Calu3 (cell line): ENCODE measurements around the gene IP6K1. TPM values are rescaled to one million over a fixed set of nuclear protein-coding genes. Genes with fewer than 3 reads are reported as not detected.

ENCODE experiments used
- BruUV-seq: library from RNA; stranded (reverse); fragments of 400-500 nt; replicated peaks from 2 replicates; lab custom pipeline; 2021; lab: Mats Ljungman, UMichigan
- CTCF ChIA-PET: fragments of 300-600 bp; sonication (Branson Sonifier 250); formaldehyde crosslinking; loops from one replicate; lab custom pipeline; 2022; ENCODE audit warnings: antibody characterized with exemption; lab: Charles Lee
- DNase-seq: peaks from one replicate; pipeline ENCODE4 v3.0.0; 2022
- H3K27ac Mint-ChIP-seq: one replicate; pipeline ENCODE4 v1.8.0; 2022; ENCODE audit warnings: mixed read lengths; ENCODE audit not compliant: unreplicated experiment
- H3K27me3 Mint-ChIP-seq: one replicate; pipeline ENCODE4 v1.8.0; 2022; ENCODE audit warnings: mixed read lengths; ENCODE audit not compliant: unreplicated experiment
- H3K36me3 Mint-ChIP-seq: one replicate; pipeline ENCODE4 v1.8.0; 2022; ENCODE audit warnings: mild to moderate bottlenecking, moderate library complexity, mixed read lengths; ENCODE audit not compliant: insufficient read depth, unreplicated experiment
- H3K4me1 Mint-ChIP-seq: one replicate; pipeline ENCODE4 v1.8.0; 2022; ENCODE audit warnings: mild to moderate bottlenecking, low read depth, mixed read lengths; ENCODE audit not compliant: unreplicated experiment
- H3K4me3 Mint-ChIP-seq: one replicate; pipeline ENCODE4 v1.8.0; 2022; ENCODE audit warnings: mild to moderate bottlenecking, low read depth, moderate library complexity, mixed read lengths; ENCODE audit not compliant: unreplicated experiment
- H3K9me3 Mint-ChIP-seq: one replicate; pipeline ENCODE4 v1.8.0; 2022; ENCODE audit warnings: low read depth, mixed read lengths; ENCODE audit not compliant: unreplicated experiment
- intact Hi-C: fragments of 100-400 bp; cut with micrococcal nuclease; formaldehyde crosslinking; loops from one replicate; pipeline ENCODE4 v1.10.0; 2022; ENCODE audit not compliant: unreplicated experiment
- total RNA-seq: library from RNA; stranded (reverse); gene quantifications from 2 replicates; pipeline ENCODE4 v1.2.3, GENCODE V29; 2022
- TF ChIP-seq, protein P1 (sequence below): fragments of 200-600 bp; IDR thresholded peaks from one replicate; pipeline ENCODE4 v1.8.0; 2022; ENCODE audit warnings: antibody characterized with exemption; ENCODE audit not compliant: unreplicated experiment

The IP6K1 gene
- total RNA-seq, 1 experiment from 2014 or later = 30.3 TPM

GRCh38 chr3:49723628-49724551 lies 62.5 kb downstream of the IP6K1 start, which contains the start of gene GMPPB:
GMPPB (minus strand) TSS chr3:49723951; CDS start chr3:49723726, 225 bp downstream.
- TF ChIP-seq, protein P1, sequence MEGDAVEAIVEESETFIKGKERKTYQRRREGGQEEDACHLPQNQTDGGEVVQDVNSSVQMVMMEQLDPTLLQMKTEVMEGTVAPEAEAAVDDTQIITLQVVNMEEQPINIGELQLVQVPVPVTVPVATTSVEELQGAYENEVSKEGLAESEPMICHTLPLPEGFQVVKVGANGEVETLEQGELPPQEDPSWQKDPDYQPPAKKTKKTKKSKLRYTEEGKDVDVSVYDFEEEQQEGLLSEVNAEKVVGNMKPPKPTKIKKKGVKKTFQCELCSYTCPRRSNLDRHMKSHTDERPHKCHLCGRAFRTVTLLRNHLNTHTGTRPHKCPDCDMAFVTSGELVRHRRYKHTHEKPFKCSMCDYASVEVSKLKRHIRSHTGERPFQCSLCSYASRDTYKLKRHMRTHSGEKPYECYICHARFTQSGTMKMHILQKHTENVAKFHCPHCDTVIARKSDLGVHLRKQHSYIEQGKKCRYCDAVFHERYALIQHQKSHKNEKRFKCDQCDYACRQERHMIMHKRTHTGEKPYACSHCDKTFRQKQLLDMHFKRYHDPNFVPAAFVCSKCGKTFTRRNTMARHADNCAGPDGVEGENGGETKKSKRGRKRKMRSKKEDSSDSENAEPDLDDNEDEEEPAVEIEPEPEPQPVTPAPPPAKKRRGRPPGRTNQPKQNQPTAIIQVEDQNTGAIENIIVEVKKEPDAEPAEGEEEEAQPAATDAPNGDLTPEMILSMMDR = no peak
- intact Hi-C loops = no loop called here
- no peaks in the 10 kb centered on the region for H3K9me3 Mint-ChIP-seq
- peak; percentile 97 for DNase-seq
- peak within 1 kb of the TSS; percentile 93 for H3K27ac Mint-ChIP-seq
- H3K27me3 Mint-ChIP-seq = no peaks in the 10 kb centered on the region
- BruUV-seq = TSS peak; percentile 87
- CTCF ChIA-PET = interaction anchor here (0.6 to 1.4 kb wide), 2 partner anchors 23 to 704 kb away, joined by 4 to 5 read pairs; no protein-coding TSS in a partner anchor
- peaks cover 66% of the 10 kb centered on the region for H3K36me3 Mint-ChIP-seq
- peaks cover 12% of the 10 kb centered on the region for H3K4me1 Mint-ChIP-seq
- peak within 1 kb of the TSS; percentile 86 for H3K4me3 Mint-ChIP-seq

DNA sequence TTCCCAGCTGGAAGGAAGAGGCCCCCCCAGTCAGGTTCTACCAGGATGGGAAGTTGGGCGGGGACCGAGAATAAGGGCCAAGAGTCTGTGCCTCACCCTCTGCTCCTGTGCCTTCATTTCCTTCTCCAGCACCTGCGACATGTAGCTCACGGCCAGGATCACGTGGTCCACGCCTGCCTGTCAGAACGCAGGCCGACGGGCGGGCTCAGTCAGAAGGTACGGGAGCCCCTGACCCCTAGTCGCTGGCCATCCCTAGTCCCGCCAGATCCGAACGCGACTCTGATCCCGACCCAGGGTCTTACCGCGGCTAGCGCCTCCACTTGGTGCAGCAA lies 63.1 kb downstream of the IP6K1 start:
- TF ChIP-seq, protein P1 = no peak
- Mint-ChIP-seq H3K27ac (peak overlapping the region; percentile 93), H3K9me3 (peaks cover 2% of the 10 kb centered on the region), H3K4me3 (peak overlapping the region; percentile 86), H3K36me3 (peaks cover 72% of the 10 kb centered on the region), H3K27me3 (no peaks in the 10 kb centered on the region), H3K4me1 (peaks cover 18% of the 10 kb centered on the region)
- peak; percentile 69 for DNase-seq
- intact Hi-C loops = no loop called here
- CTCF ChIA-PET = interaction anchor here (1.4 kb wide), 1 partner anchor 22 kb away, joined by 4 read pairs; no protein-coding TSS in a partner anchor
- BruUV-seq = TSS peak; percentile 60

GRCh38 chr3:49722896-49723295 lies 63.4 kb downstream of the IP6K1 start:
- intact Hi-C loops = no loop called here
- Mint-ChIP-seq H3K36me3 (peaks cover 76% of the 10 kb centered on the region), H3K27me3 (no peaks in the 10 kb centered on the region), H3K9me3 (peaks cover 2% of the 10 kb centered on the region), H3K4me1 (peaks cover 18% of the 10 kb centered on the region), H3K4me3 (peak overlapping the region; percentile 86), H3K27ac (peak overlapping the region; percentile 93)
- TF ChIP-seq, protein P1 = no peak
- CTCF ChIA-PET = interaction anchor here (1.4 kb wide), 1 partner anchor 22 kb away, joined by 4 read pairs; no protein-coding TSS in a partner anchor
- BruUV-seq = no TSS peak
- DNase-seq = no peak

GRCh38 chr3:49721896-49722781 lies 64.2 kb downstream of the IP6K1 start:
- Mint-ChIP-seq H3K4me1 (peaks cover 18% of the 10 kb centered on the region), H3K27ac (peak overlapping the region; percentile 93), H3K36me3 (peaks cover 83% of the 10 kb centered on the region), H3K27me3 (no peaks in the 10 kb centered on the region), H3K9me3 (peaks cover 2% of the 10 kb centered on the region), H3K4me3 (peak overlapping the region; percentile 86)
- intact Hi-C loops = no loop called here
- DNase-seq = no peak
- no TSS peak for BruUV-seq
- CTCF ChIA-PET = no interaction called here
- TF ChIP-seq, protein P1 = no peak
